ENCODE results near the gene UPF2.

DNA sequence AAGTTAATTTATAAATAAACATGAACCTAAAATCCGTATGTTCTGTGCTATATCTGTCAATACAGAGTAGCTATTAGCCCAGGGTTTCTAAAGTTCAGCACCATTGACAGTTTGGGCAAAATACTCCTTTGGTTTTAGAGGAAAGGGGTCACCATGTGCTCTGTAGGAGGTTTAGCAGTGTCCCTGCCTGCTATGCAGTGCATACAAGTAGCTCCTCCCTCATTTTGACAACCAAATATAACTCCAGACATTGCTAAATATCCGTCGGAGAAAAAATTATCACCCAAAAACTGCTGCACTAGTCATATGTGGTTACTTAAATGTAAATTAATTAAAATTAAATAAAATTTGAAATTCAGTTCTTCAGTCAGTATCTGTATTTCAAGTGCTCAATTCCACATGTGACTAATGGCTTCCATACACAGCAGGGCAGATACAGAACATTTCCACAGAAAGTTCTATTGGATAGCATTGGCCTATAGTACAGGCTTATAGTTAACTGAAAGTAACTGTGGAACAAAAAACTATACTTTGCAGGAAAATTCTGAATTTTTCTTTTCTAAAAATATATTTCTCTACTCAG, 6.4 kb downstream of the UPF2 start:
- no peak for TF ChIP-seq POLR2AphosphoS5 (IDR thresholded peaks at IDR 0.05)
- TF ChIP-seq, protein P1, sequence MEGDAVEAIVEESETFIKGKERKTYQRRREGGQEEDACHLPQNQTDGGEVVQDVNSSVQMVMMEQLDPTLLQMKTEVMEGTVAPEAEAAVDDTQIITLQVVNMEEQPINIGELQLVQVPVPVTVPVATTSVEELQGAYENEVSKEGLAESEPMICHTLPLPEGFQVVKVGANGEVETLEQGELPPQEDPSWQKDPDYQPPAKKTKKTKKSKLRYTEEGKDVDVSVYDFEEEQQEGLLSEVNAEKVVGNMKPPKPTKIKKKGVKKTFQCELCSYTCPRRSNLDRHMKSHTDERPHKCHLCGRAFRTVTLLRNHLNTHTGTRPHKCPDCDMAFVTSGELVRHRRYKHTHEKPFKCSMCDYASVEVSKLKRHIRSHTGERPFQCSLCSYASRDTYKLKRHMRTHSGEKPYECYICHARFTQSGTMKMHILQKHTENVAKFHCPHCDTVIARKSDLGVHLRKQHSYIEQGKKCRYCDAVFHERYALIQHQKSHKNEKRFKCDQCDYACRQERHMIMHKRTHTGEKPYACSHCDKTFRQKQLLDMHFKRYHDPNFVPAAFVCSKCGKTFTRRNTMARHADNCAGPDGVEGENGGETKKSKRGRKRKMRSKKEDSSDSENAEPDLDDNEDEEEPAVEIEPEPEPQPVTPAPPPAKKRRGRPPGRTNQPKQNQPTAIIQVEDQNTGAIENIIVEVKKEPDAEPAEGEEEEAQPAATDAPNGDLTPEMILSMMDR (IDR thresholded peaks at IDR 0.05) = no peak
